ENCODE measurements around the gene HSPA2. TPM values are rescaled to one million over a fixed set of nuclear protein-coding genes. Genes with fewer than 3 reads are reported as not detected.

HSPA2 gene
- total and polyA plus RNA-seq, 2 of the 4 experiments (the other 2 are of a cell fraction) = 18.4 to 19.7 TPM

DNA sequence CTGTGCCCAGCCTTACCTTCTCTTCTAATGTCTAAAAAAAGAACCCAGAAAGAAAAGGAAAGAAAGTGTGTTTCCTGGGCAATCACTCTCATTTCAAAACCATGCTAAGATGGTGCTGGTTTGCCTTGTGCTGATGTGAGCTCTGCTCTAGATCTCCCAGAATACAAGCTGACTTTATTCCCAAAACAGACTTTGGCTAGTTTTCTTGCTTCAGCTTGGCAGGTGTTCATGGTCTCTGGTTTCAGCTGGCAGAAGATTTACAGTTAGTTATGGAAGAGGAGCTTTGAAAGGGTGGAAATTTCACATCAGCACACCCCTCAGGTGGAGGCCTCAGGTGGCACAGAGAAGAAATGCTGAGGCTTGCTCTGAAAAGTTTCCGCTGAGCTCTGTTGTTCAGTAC lies 43.6 kb downstream of the HSPA2 start:
- no TSS peak for BruUV-seq (replicated peaks)
- POLR2A ChIA-PET (ENCODE audit: unreplicated experiment) = no interaction called here
- no peak for ATAC-seq (ENCODE audit: low read depth)

More for the DNA sequence above, 43.6 kb downstream of the HSPA2 start:
- Histone ChIP-seq H3K27ac (ENCODE audit: insufficient read depth, low read length) (no peak overlapping the region), H3K23ac (ENCODE audit: low read depth, low read length) (no peak overlapping the region), H4K91ac (ENCODE audit: insufficient read depth, low read depth, low read length) (no peak overlapping the region), H3K4me3 (ENCODE audit: insufficient read depth, low read depth, low read length) (no peak overlapping the region), H2AK9ac (replicated peaks; ENCODE audit: low read depth, low read length, poor library complexity) (no peak overlapping the region), H2BK120ac (ENCODE audit: low read depth, low read length) (no peak overlapping the region), H3K27me3 (ENCODE audit: control insufficient read depth, insufficient read depth, low read length) (no peaks in the 10 kb centered on the region), H2BK20ac (ENCODE audit: low read depth, low read length) (no peak overlapping the region), H3K79me1 (ENCODE audit: low read depth in 1 of 2, low read length in 2 of 2) (no peaks in the 10 kb centered on the region), H2BK5ac (ENCODE audit: low read depth, low read length, poor library complexity, severe bottlenecking) (no peak overlapping the region), H3K4ac (ENCODE audit: low read depth, low read length) (no peak overlapping the region), H3K36me3 (ENCODE audit: control insufficient read depth, insufficient read depth, low read length) (no peaks in the 10 kb centered on the region), H4K5ac (ENCODE audit: low read depth, low read length) (no peak overlapping the region), H3K56ac (ENCODE audit: extremely low read depth, insufficient read depth, low read length) (no peak overlapping the region), H4K8ac (ENCODE audit: low read depth in 2 of 2, low read length in 2 of 2) (no peak overlapping the region), H3K18ac (ENCODE audit: low read depth, low read length) (no peak overlapping the region), H4K20me1 (ENCODE audit: insufficient read depth, low read length) (no peaks in the 10 kb centered on the region), H2AK5ac (ENCODE audit: low read depth, low read length) (no peak overlapping the region), H2AFZ (replicated peaks; ENCODE audit: low read length, poor library complexity) (no peak overlapping the region), H3K4me2 (ENCODE audit: low read depth, low read length) (no peak overlapping the region), H3K4me1 (ENCODE audit: control insufficient read depth, insufficient read depth, low read length) (no peaks in the 10 kb centered on the region), H2BK15ac (ENCODE audit: low read depth, low read length) (no peak overlapping the region), H3K9me3 (ENCODE audit: control insufficient read depth, insufficient read depth, low read length) (no peaks in the 10 kb centered on the region), H3K14ac (replicated peaks; ENCODE audit: low read depth, low read length) (no peak overlapping the region), H3K9ac (ENCODE audit: low read depth, low read length) (no peak overlapping the region), H3K9me1 (ENCODE audit: insufficient read depth, low read length) (no peaks in the 10 kb centered on the region)
- intact Hi-C loops (cut with micrococcal nuclease) = no loop called here
- CTCF ChIA-PET = no interaction called here
- DNase-seq = no peak
- dilution Hi-C loops (cut with HindIII; ENCODE audit: low sequenced_read_pairs, unreplicated experiment) = no loop called here
- TF ChIP-seq RFX5 (IDR thresholded peaks at IDR 0.05; ENCODE audit: low read depth, low read length) (no peak), MAFK (IDR thresholded peaks at IDR 0.05; ENCODE audit: low read depth, low read length) (no peak), MAZ (IDR thresholded peaks at IDR 0.05; ENCODE audit: borderline replicate concordance, low read depth, low read length) (no peak), RCOR1 (IDR thresholded peaks at IDR 0.05; ENCODE audit: insufficient replicate concordance, low read length) (no peak), BHLHE40 (IDR thresholded peaks at IDR 0.05; ENCODE audit: low read depth, low read length) (no peak), CEBPB (IDR thresholded peaks at IDR 0.05; ENCODE audit: low read depth, low read length) (no peak), MXI1 (IDR thresholded peaks at IDR 0.05; ENCODE audit: borderline replicate concordance, low read depth, low read length) (no peak), CHD1 (IDR thresholded peaks at IDR 0.05; ENCODE audit: low read depth, low read length) (no peak), FOS (IDR thresholded peaks at IDR 0.05; ENCODE audit: low read depth, low read length) (no peak), CTCF (conservative IDR thresholded peaks at IDR 0.05; ENCODE audit: low read depth, low read length) (no peak), RAD21 (IDR thresholded peaks at IDR 0.05; ENCODE audit: low read length) (no peak)
- TF ChIP-seq, protein P1, sequence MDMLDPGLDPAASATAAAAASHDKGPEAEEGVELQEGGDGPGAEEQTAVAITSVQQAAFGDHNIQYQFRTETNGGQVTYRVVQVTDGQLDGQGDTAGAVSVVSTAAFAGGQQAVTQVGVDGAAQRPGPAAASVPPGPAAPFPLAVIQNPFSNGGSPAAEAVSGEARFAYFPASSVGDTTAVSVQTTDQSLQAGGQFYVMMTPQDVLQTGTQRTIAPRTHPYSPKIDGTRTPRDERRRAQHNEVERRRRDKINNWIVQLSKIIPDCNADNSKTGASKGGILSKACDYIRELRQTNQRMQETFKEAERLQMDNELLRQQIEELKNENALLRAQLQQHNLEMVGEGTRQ (IDR thresholded peaks at IDR 0.05; ENCODE audit: low read depth, low read length) = no peak
- in situ Hi-C loops (cut with MboI; ENCODE audit: low sequenced_read_pairs) = no loop called here
- no CpG with 5 or more reads among the region's 1 CpG for WGBS, 2 experiments (ENCODE audit: extremely low coverage in 2 of 2, insufficient read length in 1 of 2)
